ENCODE results near the gene MPIG6B. TPM values are rescaled to one million over a fixed set of nuclear protein-coding genes. Genes with fewer than 3 reads are reported as not detected.

Gene MPIG6B
- total RNA-seq, 4 donors from 2014 or later, result not detected

DNA sequence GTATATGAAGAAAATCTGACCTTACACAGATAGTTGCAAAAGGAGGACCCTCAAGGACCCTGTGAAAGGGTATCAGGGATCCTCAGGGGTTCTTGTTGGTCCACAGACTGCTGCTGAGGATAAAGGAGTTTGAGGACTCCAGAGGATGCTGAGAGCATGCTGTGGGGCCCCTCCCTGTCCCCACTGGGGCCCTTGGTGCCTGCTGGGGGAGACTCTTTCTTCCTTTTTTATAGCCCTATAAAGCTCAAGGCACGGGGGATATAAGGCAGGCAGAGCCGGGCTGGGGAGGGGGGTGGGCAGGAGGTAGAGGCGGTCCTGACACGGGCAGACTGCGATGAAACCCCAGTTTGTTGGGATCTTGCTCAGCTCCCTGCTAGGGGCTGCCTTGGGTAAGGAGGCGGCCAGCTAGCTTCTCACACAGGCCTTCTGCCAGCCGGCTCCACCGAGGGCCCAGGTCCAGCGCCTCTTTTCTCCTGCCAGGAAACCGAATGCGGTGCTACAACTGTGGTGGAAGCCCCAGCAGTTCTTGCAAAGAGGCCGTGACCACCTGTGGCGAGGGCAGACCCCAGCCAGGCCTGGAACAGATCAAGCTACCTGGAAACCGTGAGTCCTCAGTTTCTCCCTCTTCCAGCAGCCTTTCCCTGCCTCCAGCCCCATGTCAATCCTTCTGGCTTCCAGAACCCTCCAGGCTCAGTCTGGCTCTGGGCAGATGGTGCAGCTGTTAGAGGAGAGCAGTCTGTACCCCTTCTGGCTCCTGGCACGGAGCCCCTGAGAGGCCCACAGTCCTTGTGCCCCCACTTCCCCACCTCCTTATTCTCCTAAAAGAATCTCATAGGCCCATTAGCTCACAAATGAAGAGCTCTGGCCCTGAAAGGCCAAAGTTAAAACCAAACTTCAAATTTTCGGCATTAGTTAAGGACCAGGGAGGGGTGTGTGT lies 7.9 kb upstream of the MPIG6B start, which contains the start of gene LY6G6D:
Gene LY6G6D, plus strand, starts transcription at position 327 of the 937 bp plus-strand sequence. Its CDS starts 8 bp downstream, at position 335.
- TF ChIP-seq EP300 (IDR thresholded peaks at IDR 0.05) (no peak), POLR2A (IDR thresholded peaks at IDR 0.05) (no peak)
- TF ChIP-seq, protein P1, sequence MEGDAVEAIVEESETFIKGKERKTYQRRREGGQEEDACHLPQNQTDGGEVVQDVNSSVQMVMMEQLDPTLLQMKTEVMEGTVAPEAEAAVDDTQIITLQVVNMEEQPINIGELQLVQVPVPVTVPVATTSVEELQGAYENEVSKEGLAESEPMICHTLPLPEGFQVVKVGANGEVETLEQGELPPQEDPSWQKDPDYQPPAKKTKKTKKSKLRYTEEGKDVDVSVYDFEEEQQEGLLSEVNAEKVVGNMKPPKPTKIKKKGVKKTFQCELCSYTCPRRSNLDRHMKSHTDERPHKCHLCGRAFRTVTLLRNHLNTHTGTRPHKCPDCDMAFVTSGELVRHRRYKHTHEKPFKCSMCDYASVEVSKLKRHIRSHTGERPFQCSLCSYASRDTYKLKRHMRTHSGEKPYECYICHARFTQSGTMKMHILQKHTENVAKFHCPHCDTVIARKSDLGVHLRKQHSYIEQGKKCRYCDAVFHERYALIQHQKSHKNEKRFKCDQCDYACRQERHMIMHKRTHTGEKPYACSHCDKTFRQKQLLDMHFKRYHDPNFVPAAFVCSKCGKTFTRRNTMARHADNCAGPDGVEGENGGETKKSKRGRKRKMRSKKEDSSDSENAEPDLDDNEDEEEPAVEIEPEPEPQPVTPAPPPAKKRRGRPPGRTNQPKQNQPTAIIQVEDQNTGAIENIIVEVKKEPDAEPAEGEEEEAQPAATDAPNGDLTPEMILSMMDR (IDR thresholded peaks at IDR 0.05), result no peak
- peaks cover 0 to 7% (median 0%) of the 10 kb centered on the region in 4 donors for H3K4me1 ChIP-seq
- no peak for DNase-seq (ENCODE audit: low spot score in 2 of 2)
- no peak within 1 kb of the TSS for H3K27ac ChIP-seq
- H3K36me3 ChIP-seq, result no peaks in the 10 kb centered on the region
- H3K9me3 ChIP-seq, result no peaks in the 10 kb centered on the region
- 58 to 66% methylated on average over 14 to 16 of the region's 16 CpGs for WGBS, 2 donors
- no peak within 1 kb of the TSS for H3K4me3 ChIP-seq
- no peaks in the 10 kb centered on the region for H3K27me3 ChIP-seq

DNA sequence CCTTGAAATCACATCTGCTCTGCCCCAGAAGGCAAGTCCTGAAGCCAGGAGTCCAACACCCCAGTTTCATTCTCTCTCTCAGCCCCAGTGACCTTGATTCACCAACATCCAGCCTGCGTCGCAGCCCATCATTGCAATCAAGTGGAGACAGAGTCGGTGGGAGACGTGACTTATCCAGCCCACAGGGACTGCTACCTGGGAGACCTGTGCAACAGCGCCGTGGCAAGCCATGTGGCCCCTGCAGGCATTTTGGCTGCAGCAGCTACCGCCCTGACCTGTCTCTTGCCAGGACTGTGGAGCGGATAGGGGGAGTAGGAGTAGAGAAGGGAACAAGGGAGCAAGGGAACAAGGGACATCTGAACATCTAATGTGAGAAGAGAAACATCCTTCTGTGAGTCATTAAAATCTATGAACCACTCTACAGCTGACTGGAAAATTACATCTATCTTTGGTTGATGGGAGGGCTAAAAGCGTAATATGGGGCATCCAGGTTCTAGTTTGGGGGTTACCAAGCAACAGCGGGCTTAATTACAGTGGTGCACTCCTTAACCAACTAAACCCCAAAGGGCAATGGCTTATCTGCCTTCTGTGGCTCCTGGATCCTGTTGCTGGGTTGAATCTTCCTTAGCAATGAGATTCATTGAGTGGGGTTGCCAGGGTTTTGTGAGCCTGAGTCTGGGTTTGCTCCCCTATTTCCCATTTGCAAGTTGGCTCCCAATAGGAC lies 5.5 kb upstream of the MPIG6B start:
- WGBS, 2 donors, result 63 to 78% methylated on average over 10 of the region's 10 CpGs

DNA sequence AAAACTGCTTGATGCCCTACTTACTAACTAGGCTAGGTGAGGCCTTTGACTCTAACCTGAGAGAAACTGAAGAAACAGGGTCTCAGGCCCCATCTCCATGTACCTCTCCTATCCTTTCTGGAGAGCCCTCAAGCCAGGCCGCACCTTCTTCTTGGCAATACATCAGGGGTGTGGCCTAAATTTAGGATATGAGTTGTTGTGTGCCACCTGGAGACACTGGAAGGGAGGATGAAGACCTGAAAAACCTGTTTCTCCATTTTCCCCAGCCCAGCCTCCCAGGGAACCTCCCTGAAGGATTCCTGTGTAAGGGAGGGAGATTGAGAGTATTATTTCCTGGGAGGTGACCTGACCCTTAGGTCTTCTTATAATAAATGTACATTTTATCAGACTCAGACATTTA lies 4.9 kb upstream of the MPIG6B start:
- H3K36me3 ChIP-seq, result no peaks in the 10 kb centered on the region
- TF ChIP-seq POLR2A (IDR thresholded peaks at IDR 0.05), result no peak
- no peak for TF ChIP-seq EP300 (IDR thresholded peaks at IDR 0.05)
- TF ChIP-seq, protein P1 (IDR thresholded peaks at IDR 0.05), result no peak
- 70 to 71% methylated on average over 1 of the region's 1 CpG for WGBS, 2 donors
- H3K4me1 ChIP-seq, result peaks cover 0 to 7% (median 0%) of the 10 kb centered on the region in 4 donors
- no peaks in the 10 kb centered on the region for H3K9me3 ChIP-seq
- no peak overlapping the region for H3K4me3 ChIP-seq
- no peak overlapping the region for H3K27ac ChIP-seq
- no peak for DNase-seq (ENCODE audit: low spot score in 2 of 2)
- no peaks in the 10 kb centered on the region for H3K27me3 ChIP-seq

More for the DNA sequence above, 5.5 kb upstream of the MPIG6B start:
- Histone ChIP-seq H3K9me3 (no peaks in the 10 kb centered on the region), H3K27ac (no peak overlapping the region), H3K4me3 (no peak overlapping the region), H3K4me1 (peaks cover 0 to 7% (median 0%) of the 10 kb centered on the region in 4 donors), H3K27me3 (no peaks in the 10 kb centered on the region), H3K36me3 (no peaks in the 10 kb centered on the region)
- TF ChIP-seq POLR2A (IDR thresholded peaks at IDR 0.05) (no peak), EP300 (IDR thresholded peaks at IDR 0.05) (no peak)
- TF ChIP-seq, protein P1 (IDR thresholded peaks at IDR 0.05), result no peak
- no peak for DNase-seq (ENCODE audit: low spot score in 2 of 2)

DNA sequence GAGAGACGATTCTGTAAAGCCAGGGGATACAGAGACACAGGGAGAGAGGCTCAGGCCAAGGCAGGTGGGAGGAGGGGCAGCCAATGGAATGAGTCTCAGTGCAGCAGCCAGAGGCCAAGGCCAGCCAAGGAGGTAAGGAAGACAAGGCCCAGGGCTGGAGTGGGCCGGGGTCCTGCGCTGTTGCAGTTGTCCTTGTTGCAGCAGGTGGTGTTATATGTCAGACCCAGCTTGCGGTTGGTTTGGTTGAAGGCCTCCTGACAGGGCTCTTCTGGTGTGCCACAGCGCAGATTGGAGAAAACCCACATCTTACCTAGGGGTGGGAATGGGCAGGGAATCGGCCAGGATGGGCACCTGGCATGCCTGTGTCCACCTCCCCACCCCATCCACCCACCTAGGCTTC lies 4.2 kb upstream of the MPIG6B start:
- Histone ChIP-seq H3K27me3 (no peaks in the 10 kb centered on the region), H3K4me1 (peaks cover 0 to 2% (median 0%) of the 10 kb centered on the region in 4 donors), H3K36me3 (no peaks in the 10 kb centered on the region), H3K4me3 (no peak overlapping the region), H3K27ac (no peak overlapping the region), H3K9me3 (no peaks in the 10 kb centered on the region)
- 86 to 92% methylated on average over 5 to 6 of the region's 6 CpGs for WGBS, 2 donors
- TF ChIP-seq POLR2A (IDR thresholded peaks at IDR 0.05) (no peak), EP300 (IDR thresholded peaks at IDR 0.05) (no peak)
- TF ChIP-seq, protein P1 (IDR thresholded peaks at IDR 0.05), result no peak
- no peak for DNase-seq (ENCODE audit: low spot score in 2 of 2)

Data from tibial nerve (tissue), 4 donors.